Glomerular endothelial cell (primary cell): ENCODE data around the gene SMAD3. TPM values are rescaled to one million over a fixed set of nuclear protein-coding genes. Genes with fewer than 3 reads are reported as not detected.
"Not testable (repeated sequence)": the region's sequence is repeated elsewhere in the genome, so short reads cannot be mapped to it uniquely, and the experiment has no call there.

Experiments used
- DNase-seq: peaks from one replicate; pipeline ENCODE4 v3.0.0-alpha.2; 2011; ENCODE audit warnings: low read depth, low spot score; ENCODE audit errors: extremely low read depth
- total RNA-seq: library from RNA; depleted of rRNA; stranded (reverse); fragments of >200 nt; gene quantifications from 2 replicates; pipeline ENCODE4 v1.2.3, GENCODE V29; 2015

Gene SMAD3
- 76.6 and 84.1 TPM in 2 replicates for total RNA-seq

DNA sequence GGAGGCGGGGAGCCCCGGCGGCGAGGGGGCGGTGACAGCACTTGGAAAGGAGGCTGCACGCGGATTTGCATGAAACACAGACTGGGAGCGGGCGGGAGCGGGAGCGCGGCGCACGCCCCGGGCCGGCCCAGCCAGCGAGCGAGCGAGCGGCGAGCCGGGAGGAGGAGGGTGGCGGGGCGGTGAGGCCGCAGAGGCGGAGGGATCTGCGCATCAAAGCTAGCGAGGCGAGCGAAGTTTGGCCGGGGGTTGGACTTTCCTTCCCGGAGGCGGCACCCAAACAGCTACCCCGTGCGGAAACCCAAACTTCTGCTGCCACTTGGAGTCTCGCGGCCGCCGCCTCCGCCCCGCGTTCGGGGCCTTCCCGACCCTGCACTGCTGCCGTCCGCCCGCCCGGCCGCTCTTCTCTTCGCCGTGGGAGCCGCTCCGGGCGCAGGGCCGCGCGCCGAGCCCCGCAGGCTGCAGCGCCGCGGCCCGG lies at the start of gene SMAD3:
TSS of gene SMAD3 (plus strand) at position 72 of the 475 bp plus-strand sequence. CDS start 553 bp downstream, outside the sequence.
- no peak for DNase-seq

DNA sequence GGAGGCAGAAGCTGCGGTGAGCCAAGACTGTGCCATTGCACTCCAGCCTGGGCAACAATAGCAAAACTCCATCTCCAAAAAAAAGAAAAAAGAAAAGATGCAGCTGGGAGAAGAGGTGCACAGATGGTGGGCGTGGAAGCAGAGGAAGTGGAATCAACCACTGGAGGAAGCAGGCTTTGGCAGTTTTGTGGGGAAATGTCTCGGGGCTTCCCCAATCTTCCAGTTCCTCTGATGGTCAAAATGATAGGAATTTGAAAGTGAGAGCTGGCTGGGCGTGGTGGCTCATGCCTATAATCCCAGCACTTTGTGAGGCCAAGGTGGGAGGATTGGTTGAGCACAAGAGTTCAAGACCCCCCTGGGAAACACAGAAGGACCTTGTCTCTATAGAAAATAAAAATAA lies 48.1 kb upstream of the SMAD3 start:
- DNase-seq, result no peak

DNA sequence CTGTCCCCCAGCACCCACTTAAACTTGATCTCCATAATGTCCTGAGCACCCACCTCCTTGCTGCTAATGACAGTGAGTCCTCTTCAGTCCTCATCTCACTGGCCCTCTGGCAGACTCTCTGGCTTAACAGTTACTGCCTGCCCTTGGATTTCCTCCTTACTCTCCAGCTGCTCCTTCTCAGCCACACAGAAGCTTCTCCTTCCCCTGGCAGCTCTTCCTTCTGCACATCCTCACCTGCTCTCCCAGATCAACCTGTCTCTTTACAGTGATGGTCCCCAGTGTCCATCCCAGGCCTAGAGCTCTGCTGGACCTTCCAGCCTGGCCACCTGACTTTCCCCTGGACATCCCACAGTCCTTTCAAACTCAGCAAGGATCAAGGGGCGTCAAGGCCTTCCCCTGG lies 47.4 kb upstream of the SMAD3 start:
- no peak for DNase-seq

DNA sequence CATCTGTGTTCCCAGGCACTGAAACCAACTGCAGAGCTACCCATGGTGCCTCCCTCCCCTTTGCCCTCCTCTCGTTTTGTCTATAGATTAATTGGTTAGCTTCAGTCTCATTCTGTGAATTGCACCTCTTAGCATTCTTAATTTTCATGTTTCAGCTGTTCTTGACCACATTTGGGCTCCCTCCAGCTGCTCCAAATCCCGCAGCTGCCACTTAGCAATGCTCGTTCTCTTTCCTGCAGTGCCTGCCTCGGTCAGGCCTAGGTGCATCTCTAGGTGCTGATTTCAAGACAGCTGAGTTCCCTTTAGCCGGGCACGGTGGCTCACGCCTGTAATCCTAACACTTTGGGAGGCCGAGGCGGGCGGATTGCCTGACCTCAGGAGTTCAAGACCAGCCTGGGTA lies 47.0 kb upstream of the SMAD3 start:
- DNase-seq, result no peak

GRCh38 chr15:67019069-67019468 lies 46.3 kb upstream of the SMAD3 start:
- no peak for DNase-seq

DNA sequence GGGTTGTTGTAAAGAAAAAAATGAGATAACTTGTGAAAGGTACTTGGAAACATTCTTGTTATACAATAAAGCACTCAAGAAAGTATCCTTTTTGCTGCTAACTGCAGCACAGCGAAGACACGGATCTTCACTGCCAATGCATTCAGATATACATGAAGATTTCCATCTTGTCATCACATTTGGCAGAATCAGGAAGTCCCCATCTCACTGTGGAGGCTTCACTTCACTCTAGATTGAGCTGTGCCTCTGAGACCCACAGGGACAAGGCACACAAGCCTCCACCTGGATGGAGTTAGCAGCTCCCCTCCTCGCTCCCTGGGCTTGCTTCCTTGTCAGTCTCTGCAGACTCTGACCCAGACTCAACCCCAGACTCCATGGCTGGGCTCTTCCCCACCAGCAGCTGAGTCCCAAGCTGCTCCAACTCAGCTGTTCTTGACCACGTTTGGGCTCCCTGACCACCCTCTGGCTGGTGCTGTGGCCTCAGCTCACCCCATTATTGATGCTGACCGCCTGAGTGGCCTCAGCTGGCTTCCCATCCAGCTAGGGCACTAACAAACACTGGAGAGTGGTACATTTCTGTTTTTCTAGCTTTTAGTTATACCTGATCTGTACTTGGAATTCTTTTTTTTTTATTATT lies 45.4 kb upstream of the SMAD3 start:
- DNase-seq, result no peak

- not testable (repeated sequence) for DNase-seq
These were observed 44.7 kb upstream of the SMAD3 start for GRCh38 chr15:67020668-67021067.

- DNase-seq, result no peak
These were observed 43.9 kb upstream of the SMAD3 start for GRCh38 chr15:67021455-67021854.

- no peak for DNase-seq
These were observed 42.8 kb upstream of the SMAD3 start for GRCh38 chr15:67022587-67023105.

DNA sequence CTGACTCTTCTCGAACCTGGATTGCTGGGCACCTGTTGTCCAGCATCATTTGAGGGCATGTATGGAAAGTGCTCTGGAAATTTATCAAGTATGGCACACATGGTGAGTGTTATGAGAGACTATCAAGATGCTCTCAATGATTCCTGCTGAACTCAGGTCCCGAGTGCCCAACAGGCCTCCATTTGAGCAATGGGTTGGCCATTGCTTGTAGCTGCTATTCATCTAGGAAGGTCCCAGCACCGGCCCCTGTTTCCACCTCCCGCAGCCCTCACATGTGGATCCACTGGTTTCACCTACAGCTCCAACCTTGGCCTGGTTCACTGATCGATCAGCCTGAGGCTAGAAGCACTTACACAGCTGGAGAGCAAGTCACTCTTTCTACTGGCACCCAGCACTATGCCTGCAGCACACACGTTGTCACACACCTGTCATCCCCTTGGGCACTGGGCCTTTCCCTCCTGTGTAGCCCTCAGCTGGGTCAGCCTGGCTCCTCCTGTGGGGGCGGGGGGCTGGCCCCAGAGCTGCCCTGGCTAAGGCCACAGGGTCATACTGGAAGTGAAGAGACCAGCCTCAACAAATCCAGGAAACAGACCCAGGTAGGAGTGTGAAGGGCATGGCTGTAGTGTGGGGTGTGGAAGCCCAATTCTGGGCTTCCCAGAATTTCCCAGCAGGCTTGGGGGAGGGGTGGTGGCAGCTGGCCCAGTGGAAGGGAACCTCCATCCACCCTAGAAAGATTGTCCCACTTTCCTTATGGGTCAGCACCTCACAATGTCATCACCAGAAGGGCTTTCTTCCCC lies 41.7 kb upstream of the SMAD3 start:
- DNase-seq, result no peak

DNA sequence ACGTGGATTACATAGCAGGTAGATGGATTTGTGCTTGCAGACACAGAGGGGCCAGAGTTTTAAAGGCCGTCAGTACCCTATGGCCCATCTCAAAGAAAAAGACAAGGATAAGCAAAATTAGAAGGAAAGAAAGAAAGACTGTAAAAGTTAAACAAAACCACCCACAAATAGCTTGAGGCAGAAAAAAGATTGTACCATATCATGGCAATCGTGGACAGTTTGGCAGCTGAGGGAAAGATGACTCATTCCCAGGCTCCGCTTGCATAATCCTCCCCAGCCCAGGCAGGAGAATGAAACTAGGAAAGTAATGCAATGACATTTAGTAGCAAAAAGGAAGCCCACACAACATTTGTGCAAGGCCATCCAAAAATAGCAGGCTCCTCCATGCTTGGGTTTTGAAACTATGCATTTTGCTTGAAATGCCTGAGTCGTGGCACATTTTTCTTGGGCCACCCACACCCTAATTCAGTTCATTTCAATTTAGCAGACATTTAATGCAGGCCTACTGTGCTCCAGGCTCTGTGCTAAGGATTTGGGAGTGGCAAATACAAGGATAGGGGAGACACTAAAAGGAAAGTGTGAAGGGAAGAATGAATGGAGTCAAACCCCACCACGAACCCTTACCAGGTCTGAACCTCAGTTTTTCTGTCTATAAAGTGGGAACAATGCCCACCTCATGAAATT lies 40.9 kb upstream of the SMAD3 start:
- no peak for DNase-seq

- no peak for DNase-seq
These were observed 40.4 kb upstream of the SMAD3 start for GRCh38 chr15:67024998-67025368.

GRCh38 chr15:67025719-67026609 lies 39.4 kb upstream of the SMAD3 start:
- DNase-seq, result no peak

DNA sequence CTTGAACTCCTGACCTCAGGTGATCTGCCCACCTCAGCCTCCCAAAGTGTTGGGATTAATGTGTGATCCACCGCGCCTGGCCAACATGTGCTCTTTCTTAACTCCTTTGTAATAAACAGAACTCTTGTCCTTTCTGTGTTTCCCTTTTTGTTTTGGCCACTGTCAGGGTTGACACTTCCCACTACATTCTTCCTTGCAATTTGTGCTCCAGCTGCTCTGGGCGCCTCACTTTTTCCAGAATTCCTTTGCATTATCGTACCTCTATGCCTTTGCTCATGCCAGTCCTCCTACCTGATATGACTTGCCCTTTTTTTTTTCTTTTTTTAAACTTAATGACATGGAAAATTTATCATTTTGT lies 38.8 kb upstream of the SMAD3 start:
- no peak for DNase-seq

GRCh38 chr15:67028440-67028839 lies 37.0 kb upstream of the SMAD3 start:
- not testable (repeated sequence) for DNase-seq

GRCh38 chr15:67030036-67030762 lies 35.2 kb upstream of the SMAD3 start:
- no peak for DNase-seq

GRCh38 chr15:67031331-67031730 lies 34.1 kb upstream of the SMAD3 start:
- no peak for DNase-seq

- DNase-seq, result no peak
These were observed 32.8 kb upstream of the SMAD3 start for GRCh38 chr15:67032608-67033007.

- DNase-seq, result no peak
These were observed 32.4 kb upstream of the SMAD3 start for GRCh38 chr15:67033012-67033411.

- DNase-seq, result no peak
These were observed 31.8 kb upstream of the SMAD3 start for GRCh38 chr15:67033571-67034044.
